ENCODE data around the gene C19orf25.
"Not testable (repeated sequence)": the region's sequence is repeated elsewhere in the genome, so short reads cannot be mapped to it uniquely, and the experiment has no call there.

C19orf25 gene

DNA sequence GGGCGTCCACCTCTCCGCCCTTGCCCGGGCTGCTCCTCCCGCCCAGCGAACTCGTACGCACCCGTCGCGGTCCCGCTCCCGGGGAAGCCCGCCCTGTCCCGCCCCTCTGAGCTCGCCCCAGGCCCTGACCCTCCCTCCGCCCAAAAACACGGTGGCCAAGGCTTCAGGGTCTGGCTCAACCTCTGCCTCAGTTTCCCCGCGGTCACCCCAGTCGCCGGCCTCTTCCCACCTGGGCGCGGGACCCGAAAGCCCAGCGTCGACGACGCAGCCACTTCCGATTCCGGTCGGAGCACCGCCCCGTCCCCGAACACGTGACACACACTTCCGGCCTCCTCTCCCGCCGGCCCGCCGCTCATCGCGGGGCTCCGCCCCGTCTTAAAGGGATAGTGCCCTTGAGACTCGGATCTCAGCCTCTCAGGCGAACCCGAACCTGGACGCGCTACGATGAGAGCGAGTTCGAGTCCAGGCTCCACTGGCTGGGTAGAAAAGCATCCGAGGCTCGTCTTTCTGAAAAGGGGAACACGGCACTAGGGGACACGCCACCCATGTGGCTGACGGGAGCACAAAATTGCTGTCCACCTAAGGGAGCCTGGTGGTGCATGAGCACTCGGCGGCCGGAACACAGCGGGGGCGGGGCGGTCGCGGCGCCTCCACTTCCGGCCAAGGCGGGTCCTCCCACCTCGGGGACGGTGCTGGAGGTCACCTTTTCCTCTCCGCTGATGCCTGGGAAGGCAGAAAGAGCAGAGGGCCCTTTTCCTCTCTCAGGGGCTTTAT is at the start of gene C19orf25:
Gene C19orf25, minus strand, starts transcription at position 282 of the 774 bp plus-strand sequence. CDS start 312 bp downstream, outside the sequence.
- peak; percentile 92 for DNase-seq

DNA sequence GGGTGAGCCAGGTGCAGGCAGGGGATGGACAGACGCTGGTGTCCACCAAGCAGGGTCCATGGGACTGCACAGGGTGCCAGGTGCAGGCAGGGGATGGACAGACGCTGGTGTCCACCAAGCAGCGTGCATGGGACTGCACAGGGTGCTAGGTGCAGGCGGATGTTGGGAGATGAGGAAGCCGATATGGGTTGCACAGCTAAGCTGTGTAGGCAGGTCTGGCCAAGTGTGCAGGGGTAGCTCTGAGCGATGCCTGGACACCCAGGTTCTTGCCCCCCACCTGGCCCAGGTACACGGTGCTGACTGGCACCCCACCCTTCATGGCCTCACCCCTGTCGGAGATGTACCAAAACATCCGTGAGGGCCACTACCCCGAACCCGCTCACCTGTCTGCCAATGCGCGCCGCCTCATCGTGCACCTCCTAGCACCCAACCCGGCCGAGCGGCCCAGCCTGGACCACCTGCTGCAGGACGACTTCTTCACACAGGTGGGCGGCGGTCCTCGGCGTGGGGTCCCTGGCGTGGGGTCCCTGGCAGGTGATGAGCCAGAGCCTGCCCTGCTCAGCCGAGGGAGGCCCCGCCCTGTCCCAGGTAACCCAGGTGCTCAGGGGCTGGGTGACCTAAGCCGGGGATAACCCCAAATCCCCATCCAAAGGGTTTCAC is 48.8 kb upstream of the C19orf25 start:
- no peak for DNase-seq

- DNase-seq, result no peak
These were observed 48.1 kb upstream of the C19orf25 start for GRCh38 chr19:1526979-1527649.

DNA sequence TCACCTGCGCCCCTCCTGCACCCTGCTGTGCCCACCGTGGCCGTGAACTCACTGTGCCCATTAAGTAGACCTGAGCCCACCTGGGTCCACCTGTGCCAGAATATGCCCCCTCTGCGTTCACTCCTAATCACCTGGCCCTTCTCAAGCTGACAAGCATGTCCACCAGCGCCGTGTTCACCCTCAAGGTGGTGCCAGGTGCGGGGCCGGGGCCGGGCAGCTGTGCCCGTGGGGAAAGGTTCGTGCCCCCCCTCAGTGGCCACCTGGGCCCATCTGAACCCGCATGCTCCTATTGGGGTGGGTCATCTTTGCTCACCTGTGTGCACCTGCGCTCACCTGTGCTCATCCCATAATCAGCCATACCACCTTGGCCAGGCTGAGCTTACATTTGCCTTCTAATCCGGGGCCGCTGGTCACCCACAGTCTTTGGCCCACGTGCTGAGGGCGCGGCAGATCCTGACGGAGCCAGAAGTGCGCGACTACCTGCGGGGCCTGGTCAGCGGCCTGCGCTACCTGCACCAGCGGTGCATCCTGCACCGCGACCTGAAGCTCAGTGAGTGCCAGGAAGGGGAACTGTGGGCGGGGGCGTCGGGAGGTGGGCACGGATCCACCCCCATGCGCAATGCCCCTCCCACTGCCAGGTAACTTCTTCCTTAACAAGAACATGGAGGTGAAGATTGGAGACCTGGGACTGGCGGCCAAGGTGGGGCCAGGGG is 47.2 kb upstream of the C19orf25 start:
- DNase-seq, result no peak

- DNase-seq, result no peak
These were observed 46.3 kb upstream of the C19orf25 start for GRCh38 chr19:1525343-1525742.

- DNase-seq, result no peak
These were observed 45.9 kb upstream of the C19orf25 start for GRCh38 chr19:1524972-1525325.

GRCh38 chr19:1524287-1524971 is 45.4 kb upstream of the C19orf25 start:
- no peak for DNase-seq

DNA sequence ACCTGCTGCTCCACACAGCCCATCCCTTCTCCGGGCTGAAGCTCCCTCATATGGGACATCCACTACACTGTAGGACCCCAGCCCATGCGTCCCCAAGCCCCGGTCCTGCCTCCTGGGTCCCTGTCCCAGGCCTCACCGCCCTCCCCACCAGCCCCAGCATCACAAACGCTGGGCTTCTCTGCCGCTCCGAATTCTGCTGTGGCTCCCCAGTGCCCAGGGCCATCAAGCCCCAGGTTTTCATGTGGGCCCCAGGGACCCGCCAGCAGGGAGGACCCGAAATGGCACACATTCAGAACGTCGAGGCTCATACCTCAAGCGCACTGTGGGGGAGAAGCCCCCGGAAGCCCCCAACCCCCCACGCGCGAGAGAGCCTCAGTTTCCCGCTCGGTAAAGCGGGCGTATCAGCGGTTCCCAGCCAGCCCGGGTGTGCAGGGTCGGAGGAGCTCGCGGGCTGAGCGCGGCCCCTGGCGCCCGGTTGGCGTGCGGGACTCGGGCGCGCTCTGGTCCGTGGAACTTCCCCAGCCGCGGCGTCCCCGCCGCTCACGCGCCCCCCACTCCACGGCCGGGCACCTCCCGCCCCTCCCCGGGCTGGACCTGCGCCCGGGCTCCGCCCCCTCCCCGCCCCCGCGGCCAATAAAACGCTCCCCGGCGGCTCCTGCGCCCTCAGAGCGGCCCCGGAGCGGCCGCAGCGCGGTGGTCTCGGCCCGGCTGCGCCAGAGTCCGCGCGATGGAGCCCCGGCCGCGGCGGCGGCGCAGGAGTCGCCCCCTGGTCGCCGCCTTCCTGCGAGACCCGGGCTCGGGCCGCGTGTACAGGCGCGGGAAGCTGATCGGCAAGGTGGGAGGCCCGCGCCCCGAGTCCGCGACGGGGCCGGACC is 44.6 kb upstream of the C19orf25 start, which contains the start of gene PLK5:
Gene PLK5, plus strand, starts transcription at position 666 of the 875 bp plus-strand sequence. CDS start 2,920 bp downstream, outside the sequence.
- no peak for DNase-seq

DNA sequence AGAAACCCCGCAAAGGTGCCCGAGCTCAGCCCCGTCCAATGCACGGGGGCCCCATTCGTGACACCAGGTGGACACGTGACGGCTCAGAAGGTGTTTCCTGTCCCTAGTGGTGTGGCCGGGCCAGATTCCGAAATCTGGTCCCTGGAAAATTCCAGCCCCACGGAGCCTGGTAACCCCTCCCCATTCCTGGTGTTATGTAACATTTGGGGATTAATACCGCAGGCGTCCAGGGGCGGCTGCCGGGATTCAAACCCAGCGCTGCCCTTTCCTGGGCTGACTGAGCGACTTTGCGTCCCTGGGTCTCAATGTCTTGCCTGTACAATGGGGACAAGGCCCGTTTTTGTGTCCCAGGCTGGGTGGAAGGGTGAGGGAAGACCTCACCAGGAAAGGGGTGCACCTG is 43.8 kb upstream of the C19orf25 start:
- no peak for DNase-seq

GRCh38 chr19:1522061-1522460 is 43.0 kb upstream of the C19orf25 start:
- DNase-seq, result no peak

DNA sequence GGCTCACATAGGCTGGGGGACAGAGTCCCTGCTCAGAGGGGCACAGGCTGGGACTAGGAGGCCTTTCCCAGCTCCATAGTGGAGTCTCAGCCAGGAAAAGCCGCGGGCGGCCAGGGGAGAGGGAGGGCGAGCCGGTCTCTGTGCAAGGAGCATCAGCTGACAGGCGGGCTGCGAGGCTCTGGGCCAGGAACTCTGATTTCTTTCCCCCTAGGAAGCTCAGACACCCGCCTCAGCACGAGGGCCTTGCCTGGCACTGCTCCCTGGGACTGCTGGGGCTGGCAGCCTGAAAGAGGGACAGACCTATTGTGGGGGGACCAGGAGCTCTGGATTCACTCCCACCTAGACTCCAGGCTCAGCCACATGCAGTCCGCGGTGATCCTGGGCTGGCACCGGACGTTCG is 42.6 kb upstream of the C19orf25 start:
- DNase-seq, result no peak

DNA sequence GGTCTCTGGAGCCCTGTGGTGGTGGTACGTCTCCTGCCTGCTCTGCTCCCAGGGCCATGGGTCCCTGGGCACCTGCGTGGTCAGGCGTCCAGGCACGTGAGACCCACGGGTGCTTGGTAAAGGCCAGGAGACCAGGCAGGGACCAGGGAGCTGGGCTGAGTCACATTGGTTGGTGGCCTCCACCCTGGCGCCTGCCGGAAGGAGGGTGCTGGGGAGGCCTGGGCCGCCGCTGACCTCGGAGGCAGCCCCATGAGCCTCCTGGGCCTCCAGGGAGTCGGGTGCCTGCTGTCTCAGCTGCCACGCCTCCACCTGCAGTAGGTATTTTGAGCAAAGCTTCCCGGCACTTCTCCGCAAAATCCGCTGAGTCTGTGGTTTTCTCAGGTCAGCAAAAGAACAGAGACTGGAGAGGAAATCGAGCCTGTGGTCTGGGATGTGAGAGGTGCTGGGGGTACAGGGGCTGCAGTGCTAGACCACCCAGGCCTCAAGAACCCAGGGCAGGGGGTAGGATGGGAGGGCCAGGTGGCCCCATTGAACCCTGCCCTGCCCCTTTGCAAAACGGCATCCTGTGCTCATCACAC is 41.3 kb upstream of the C19orf25 start:
- DNase-seq, result no peak

- not testable (repeated sequence) for DNase-seq
These were observed 40.8 kb upstream of the C19orf25 start for GRCh38 chr19:1519802-1520201.

GRCh38 chr19:1518471-1518870 is 39.5 kb upstream of the C19orf25 start:
- no peak for DNase-seq

- DNase-seq, result peak; percentile 20
These were observed 37.4 kb upstream of the C19orf25 start for GRCh38 chr19:1516395-1516753.

GRCh38 chr19:1514986-1515721 is 36.1 kb upstream of the C19orf25 start:
- no peak for DNase-seq

DNA sequence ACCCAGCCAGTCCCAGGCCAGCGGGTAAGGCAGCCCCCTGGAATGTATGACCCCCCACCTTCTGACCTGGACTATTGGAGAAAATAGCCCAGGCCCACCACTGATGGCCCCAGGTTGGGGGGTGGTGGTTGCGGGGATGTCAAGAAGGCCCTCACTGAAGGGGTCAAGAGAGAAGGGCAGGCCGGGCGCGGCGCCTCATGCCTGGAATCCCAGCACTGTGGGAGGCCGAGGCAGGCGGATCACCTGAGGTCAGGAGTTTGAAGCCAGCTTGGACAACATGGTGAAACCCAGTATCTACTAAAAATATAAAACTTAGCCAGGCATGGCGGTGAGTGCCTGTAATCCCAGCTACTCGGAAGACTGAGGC is 35.3 kb upstream of the C19orf25 start:
- no peak for DNase-seq

DNA sequence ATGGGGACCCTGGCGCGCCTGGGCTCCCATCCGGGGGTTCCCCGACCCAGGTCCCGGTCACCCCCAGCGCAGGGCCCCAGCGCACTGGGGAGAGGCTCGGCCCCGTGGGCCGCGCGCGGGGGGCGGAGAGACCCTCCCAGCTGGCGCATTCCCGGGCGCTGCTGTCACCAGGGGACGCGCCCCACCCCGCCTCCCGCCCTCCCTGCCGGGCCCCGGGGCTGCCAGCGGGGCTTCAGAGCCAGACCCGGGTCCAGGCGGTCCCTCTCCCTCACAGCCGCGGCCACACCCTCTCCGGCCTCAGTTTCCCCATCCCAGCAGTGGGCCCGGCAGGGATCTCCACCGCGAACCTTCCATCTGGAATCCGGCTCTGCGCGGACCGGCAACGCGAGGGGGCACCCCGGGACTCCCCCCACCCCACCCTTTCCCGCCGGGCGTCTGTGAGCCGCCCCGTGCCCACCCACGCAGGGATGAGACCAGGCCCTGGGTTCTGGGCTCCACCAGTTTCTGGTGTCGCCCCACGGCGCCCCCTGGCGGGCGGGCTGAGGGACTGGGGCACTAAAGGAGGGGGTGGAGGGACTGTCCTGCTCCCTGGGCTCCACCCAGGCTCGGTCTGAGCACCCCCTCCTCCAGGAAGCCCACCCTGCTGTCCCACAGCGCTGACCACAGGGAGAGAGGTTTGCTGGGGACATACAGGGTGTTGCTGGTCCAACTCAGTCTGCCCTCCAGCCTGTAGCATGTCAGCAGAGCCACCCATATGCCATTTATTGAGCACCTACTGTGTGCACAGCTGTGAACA is 34.7 kb upstream of the C19orf25 start:
- DNase-seq, result no peak

GRCh38 chr19:1512671-1513498 is 33.9 kb upstream of the C19orf25 start, which contains the start of gene ADAMTSL5:
ADAMTSL5 (minus strand) TSS chr19:1513019; CDS start chr19:1510943, 2,076 bp downstream.
- no peak for DNase-seq

Measured in NCI-H1436 (cell line).